Measurements from ENCODE around the gene NCMAP.

- TF ChIP-seq CTCF (IDR thresholded peaks at IDR 0.05) (no peak), ZFX (IDR thresholded peaks at IDR 0.05; ENCODE audit: borderline replicate concordance) (no peak)
Measured at GRCh38 chr1:24556414-24556795, 518 bp downstream of the NCMAP start.
